ENCODE measurements around the gene ALG9.

Gene ALG9

DNA sequence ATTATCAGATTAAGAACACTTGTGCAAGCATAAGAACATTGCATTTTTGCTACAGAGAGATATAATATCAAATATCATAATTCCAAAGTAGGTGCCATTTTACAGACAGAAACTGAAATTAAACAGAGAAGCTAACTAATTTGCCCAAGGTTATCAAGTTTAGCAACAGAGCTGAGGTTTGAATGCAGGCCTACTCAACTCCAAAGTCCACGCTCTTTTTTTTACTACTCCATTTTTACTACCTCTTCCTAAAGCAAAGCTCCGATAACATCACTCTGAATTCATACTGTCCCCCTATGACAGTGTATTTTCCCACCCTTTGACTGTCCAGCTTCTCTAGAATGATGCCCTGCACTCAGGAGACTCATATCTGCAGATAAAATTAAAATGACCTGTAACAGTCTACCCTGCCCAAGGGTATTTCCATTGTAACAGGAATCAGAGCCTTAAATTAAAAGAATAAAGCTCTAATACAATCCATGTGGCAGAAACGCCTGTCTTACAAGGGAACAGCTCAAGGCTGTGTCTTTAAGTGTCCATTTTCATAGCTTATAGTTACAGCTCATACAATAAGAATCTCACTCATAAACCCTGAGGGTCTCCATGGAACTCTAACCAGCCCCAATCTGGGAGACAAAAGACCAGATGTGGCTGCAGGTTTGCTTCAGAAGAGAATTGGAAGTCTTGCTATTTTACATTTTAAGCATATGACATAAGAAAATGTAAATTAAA, 36.8 kb downstream of the ALG9 start:
- DNase-seq (ENCODE audit: low read depth) = no peak

DNA sequence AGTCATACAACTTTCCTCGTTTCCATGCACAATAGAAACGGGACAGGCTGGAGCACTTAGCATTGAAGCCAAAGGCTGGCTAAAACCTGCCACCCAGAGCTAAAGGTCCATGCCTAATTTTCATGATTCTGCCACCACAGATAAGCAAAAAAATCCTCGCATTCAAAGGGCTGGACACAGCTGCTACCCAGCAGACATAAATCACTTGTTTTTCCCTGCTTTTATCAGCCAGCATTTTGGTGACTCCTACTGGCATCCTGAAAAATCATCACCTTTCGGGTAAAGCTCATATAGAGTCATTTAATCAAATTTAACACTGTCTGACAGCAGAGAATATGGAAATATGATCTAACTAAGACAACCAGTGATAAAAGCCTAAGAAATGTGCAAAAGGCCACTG, 37.9 kb downstream of the ALG9 start:
- DNase-seq (ENCODE audit: low read depth) = no peak

DNA sequence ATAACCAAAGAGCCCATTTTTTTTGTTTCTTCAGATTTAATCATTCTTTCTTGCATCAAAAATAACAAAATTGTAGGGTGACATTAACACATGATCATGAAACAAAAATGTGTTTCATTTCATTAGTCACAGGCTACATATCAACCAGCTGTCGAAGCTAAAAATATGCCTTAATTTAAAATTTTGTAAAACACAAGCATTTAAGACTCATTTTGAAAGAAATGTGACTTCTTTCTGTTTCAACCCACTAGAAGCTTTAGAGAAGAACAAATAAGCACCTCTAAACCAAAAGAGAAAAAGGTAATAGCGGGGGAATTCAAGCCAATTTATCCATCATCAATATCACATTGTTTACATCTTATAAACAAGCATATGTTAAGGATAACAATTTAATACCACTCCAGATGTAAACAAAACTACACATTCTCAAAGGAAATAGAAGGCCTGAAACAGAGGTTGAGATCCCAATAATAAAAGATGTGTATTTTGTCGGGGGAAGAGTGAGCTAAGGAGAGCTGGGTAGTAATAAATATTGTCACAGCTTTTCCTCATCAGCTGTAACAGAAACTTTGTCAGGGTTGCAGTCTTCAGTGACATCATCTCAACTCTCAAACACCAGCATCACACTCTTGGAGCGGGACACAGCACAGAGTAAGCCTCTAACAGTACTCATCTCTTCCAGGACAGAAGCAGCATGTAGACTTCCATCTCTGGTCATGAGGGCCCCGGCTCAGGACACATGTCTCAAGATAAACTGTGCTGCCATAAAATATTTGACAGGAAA, 42.0 kb downstream of the ALG9 start:
- DNase-seq (ENCODE audit: low read depth) = no peak

DNA sequence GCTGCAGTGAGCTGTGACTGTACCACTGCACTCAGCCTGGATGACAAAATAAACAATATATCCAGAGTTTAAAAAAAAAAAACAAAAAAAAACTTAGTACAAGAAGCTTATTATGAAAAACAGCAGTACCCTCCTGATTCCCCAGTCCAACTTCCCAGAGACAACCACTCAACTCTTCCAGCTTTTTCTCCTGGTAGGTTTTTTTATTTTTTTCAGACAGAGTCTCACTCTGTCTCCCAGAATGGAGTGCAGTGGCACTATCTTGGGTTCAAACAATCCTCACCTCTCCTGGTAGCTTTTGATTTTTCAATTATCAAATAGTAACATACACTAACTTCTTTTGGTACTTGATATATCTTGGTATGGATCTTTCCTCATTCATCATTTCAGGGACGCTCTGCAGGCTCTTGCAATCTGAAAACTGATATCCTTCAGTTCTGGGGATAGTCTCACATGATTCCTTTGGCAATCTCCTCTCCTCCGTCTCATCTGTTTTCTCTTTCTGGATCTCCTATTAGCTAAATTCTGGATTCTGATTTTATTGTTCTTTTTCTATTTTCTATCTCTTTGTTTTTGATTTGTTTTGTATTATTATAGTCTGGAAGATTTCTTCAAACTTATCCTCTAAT, 44.9 kb downstream of the ALG9 start:
- DNase-seq (ENCODE audit: low read depth) = no peak

DNA sequence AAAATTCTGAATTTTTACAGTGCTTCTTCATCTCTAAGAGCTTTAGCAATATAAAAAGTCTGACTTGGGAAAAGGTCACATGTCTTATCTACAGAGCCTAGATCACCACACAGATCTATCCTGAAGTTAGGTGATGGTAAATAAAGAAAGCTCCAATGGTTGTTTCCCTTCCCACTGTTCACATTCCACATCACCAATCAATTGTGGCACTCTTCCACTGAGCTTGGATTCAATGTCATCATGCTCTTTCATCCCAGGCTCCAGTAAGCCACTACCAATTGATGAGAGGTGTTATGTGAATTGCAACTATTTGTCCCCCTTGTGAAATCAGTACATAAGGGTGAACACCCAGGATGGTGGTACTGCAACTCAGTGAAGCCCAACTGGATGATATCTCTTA, 47.8 kb downstream of the ALG9 start:
- no peak for DNase-seq (ENCODE audit: low read depth)

DNA sequence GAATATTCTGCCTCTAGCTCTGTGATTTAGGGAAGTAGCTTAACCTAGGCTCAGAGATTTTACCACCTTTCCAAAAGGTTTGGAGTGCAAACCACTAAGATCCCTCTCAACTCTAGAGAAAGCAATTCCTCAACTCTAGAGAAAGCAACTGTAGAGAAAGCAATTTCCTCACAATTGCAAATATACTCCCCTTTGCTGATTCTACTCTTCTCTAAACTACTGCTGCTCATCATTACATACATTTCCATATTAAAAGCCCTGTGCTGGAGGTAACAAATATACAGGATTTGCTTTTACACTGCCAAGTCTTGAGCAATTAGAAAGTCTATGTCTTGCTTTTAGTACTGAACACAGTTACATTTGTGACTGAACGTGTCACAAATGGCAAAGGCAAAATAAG, 48.2 kb downstream of the ALG9 start:
- DNase-seq (ENCODE audit: low read depth) = no peak

DNA sequence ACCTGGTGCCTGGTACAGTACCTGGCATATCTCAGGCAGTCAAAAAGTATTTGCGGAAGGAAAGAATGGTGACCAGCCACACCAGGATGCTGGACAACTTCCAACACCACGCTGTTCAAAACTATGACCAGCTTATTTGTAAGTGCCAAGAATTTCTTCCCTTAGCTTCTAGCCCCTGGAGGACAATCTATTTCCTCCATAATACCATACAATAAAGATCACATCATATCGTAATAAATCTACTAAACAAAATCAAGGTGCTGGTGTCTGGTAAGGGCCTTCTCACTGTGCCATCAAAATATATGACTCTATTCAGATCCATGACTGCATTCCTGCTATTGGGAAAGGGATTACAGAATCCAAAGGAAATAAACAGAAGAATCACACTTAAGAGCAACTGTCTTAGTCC, 51.5 kb downstream of the ALG9 start:
- DNase-seq (ENCODE audit: low read depth) = no peak

DNA sequence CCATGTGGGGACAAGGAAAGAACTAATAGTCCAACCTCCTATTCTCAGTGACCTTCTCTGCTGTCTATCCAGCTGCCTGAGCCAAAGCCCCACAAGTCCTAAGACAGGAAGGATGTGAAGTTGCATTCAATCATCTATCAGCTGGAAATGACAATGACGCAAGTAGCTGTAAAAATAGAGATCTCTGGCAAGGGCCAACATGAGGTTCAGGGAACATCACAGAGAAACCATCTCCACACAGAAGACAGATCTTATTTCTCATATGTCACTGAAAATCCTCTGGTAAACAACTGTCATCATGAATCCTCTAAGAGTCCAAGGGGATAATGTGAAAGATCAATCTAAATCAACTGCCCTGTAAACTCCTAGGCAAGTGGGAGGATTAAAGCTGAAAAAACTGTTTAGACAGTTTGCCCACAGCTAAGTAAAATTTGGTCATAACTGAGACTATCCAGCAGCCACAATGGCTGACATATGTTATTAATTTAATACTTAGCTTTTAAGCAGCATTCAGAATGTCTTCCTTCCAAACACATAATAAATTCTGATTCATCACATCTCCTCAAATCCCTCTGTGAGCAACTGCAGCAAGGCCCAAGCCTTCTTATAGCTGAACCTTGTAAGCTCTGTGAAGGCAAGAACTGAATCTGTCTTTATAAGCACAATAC, 52.1 kb downstream of the ALG9 start:
- no peak for DNase-seq (ENCODE audit: low read depth)

DNA sequence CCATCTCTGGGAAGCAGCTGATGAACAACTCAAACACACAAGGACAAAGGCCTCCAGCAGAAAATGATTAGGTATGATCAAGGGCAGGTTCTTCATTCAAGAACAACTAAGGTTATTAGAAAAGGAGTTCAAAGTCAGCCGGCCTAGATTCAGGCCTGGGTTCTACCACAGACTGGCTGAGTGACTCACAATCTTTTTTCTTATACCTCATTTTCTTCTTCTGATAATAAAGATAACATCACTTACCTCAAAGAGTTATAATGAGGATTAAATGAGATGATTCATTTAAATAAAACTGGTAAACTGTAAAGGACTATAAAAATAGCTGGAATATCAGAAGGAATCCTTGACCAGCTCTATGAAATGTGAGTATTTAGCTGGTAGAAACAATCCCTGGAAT, 55.9 kb downstream of the ALG9 start:
- no peak for DNase-seq (ENCODE audit: low read depth)

DNA sequence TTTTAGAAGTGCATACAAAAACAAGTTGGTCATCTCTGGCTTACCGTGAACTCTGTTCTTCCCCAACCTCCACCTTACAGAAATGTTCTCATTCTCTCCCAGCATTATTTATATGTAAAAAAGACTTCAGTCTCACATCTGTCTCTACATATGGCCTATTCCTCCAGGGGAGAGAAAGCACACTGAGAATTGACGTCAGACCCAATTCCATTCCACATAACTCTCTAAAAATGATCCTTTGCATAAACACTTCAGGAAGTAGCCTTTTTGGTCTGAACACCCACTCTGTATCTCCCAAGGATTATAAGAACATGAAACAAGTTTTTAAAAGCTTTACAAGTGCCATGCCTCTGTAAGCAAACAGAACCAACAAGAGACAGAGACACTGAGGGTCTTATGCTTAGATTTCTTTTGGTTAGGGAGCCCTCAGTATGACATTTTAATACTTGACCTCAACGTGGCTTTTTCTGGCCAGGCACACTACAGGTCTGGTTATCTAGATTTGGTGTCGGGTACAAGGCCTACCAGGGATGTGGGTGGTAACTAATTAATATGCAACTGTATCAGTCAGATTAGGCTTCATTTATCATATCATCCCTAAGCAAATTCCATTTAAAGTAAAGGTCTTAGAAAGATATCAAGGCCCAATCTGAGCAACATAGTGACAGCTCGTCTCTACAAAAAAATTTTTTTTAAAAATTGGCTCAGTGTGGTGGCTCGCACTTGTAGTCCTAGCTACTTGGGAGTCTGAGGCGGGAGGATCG, 56.6 kb downstream of the ALG9 start:
- DNase-seq (ENCODE audit: low read depth) = no peak

DNA sequence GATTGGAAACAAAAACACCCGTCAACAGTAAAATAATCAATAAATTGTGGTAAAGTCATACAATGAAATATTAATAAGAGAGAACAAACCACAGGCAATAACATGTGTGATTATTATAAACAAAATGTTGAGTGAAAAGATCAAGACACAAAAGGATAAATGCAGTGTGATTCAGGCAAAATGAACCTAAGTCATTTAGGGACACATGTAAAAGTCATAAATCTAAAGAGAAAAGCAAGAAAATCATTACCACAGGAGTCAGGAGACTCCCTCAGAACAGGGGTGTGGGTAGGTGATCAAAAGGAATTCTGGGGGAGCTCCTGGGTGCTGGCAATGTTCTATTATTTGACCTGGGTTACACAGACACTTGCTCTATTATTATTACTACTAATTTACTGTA, 57.3 kb downstream of the ALG9 start:
- no peak for DNase-seq (ENCODE audit: low read depth)

DNA sequence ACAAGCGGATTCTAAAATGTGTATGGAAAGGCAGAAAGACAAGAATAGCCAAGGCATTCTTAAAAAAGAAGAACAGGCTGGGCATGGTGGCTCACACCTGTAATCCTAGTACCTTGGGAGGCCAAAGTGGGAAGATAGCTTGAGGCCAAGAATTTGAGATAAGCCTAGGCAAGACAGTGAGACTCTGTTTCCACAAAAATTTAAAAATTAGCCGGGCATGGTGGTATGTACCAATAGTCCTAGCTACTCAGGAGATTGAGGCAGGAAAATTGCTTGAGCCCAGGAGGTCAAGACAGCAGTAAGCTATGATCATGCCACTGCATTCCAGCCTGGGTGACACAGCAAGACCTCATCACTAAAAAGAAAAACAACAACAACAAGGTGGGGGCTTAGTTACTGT, 59.2 kb downstream of the ALG9 start:
- no peak for DNase-seq (ENCODE audit: low read depth)

DNA sequence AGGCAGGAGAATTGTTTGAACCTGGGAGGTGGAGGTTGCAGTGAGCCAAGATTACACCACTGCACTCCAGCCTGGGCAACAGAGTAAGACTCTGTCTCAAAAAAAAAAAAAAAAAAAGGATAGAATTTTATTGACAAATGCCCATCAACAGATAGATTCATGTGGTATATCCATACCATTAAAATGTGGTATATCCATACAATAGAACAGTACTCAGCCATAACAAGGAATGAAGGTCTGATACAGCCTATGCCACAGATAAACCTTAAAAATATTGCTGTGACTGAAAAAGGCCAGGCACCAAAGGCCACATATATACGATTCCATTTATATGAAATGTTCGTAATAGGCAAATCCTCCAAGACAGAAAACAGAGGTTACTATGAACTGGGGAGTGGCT, 59.9 kb downstream of the ALG9 start:
- no peak for DNase-seq (ENCODE audit: low read depth)

DNA sequence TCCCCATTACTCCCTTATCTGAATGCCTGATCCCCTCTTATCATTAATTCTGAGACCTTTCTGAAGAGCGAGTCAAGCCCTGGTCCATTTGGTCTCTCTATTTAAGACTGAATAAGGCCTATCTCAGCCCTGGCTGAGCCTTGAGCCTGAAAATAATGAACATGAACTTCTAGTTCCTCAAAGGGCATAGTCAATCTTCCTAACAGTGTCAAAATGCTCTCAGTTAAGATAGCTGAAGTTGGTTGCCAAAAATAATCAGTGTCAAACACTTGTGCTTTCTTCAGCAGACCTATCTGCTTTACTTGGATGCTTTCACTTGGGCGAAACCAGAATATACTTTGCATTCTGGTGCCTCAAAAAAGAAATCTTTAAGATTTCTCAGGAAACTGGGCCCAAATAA, 62.5 kb downstream of the ALG9 start:
- no peak for DNase-seq (ENCODE audit: low read depth)

DNA sequence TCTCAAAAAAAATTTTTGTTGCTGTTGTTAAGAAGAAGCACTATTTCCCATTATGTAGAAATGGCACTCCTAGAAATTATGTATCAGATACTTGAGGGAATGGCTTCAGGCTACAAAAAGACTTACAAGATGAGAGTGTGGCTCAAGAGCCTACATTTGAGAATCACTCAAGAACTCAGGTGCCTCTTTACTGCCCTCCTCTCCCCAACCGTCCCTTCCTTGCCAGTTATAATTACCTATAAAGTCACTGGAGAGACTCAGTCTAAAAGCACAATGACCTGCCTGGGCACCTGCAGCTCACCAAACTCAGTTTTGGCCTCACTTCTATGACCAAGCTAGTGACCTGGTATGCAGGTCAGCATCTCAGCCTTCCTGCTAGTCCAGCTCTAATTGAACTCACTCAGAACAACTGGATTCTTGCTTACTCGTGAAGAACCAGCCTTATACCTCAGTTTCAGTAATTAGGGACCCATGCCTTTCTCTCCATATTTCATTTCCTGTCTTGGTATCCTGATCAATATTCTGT, 63.3 kb downstream of the ALG9 start:
- no peak for DNase-seq (ENCODE audit: low read depth)

DNA sequence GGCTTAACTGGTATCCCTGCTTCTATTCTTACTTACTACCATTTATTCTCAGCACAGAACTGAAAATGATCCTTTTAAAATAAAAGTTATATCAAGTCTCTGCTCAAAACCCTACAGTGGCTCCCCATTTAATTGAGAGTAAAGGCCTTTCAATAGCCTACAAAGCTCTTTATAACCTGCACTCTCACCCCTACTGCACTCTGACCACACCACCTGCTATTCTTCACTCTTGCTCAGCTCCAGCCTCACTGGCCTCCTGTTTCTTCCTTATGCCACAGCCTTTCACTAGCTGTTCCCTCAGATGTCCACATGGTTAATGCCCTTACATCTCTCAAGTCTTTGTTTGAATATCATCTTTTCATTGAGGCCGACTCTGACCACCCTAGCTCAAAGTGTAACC, 64.3 kb downstream of the ALG9 start:
- DNase-seq (ENCODE audit: low read depth) = no peak

DNA sequence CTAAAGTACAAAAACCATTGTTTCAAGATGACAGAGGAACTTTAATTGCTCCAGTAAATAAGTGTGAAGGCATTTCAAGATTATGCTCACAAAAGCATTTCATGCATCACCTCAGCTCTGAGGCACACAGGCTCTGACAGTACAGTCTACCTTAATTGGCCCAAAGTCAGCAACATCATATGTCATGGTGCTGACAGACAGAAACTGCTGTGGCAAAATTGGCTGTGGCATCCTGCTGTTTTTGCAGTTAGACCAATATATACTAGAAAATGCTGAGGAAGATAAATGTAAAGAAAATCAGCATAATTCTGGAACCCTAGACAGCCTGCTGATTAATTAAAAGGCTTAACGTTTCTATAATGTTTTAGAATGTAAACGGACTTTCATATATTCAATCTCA, 70.2 kb downstream of the ALG9 start:
- DNase-seq (ENCODE audit: low read depth) = no peak

DNA sequence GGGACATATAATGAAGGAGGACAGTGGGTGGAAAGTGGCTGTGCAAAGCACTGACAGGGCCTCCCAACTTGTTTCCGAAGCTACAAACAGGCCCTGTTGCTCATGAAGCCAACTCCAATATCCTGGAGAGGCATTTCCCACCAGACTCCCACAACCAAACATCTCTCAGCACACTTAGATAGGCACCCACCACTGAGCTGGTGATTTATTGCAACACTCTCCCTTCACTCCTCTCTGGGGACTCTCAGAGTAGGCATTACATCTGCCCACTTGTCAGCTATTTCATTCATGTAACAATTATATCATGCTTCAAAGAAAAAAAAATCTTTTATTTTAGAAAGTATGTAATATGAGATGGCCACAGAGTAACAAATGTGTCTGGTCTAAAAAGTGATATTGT, 73.1 kb downstream of the ALG9 start:
- DNase-seq (ENCODE audit: low read depth) = no peak

DNA sequence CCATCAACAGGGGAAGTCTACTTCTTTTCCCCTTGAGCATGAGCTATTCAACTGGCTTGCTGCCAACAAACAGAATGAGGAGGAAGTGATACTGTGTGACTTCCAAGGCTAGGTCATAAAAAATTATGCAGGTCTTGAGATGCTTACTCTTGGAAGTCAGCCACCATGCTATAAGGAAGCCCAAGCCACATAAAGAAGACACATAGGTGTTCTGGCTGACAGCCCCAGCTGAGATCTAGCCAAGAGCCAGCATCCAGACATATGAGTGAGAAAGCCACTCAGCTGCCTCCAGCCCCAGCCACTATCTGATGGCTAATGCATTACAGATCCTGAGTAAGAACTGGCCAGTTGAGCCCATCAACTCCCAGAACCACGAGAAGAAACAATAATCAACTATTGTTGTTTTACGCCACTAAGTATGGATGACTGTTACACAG, 74.2 kb downstream of the ALG9 start:
- DNase-seq (ENCODE audit: low read depth) = peak; percentile 60

DNA sequence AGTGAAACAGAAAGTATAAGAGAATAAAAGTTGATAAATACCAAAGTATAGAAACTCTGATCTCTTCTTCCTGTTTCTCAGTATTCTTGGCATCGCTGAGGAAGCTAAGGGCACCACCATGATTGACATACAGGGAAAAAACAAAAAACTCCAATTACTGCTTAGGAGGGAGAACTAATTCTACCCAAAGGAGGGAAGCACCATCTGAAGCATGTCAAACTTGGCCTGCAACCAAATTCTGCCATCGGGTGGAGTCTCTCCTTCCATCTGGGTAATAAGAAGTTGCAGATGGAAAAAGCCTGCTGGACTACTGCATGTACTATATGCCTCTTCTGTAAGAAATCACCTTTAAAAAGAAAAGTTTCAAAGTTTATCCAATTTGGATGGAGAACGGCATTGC, 74.7 kb downstream of the ALG9 start:
- DNase-seq (ENCODE audit: low read depth) = no peak

DNA sequence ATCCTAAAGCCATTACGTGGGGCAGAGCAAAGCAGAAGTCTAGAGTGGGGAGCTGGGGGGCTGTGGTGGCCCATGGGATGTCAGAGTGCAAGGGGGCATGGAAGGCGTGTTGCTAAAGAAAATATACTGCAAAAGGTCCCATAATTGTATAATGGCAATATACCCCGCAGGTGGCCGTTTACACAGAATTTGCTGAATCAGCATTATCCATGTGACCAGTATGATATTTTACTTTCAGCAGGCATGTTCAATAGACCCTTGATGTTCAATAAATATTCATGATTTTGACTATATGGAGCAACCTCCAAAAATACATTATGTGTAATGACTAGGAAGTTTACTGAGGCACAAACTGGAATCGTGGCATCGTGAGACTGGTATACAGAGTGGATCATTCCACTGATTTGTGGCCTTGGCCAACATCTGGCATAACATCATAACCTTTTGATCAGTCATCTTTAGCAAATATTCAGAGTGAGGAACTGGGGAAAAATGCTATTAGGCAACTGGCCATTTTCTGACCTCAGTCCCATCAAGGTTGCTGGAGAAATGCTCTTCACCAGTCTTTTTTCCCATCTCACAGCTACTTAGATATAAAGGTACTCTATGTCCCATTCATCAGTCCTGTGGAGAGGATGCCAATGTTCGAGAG, 75.9 kb downstream of the ALG9 start:
- DNase-seq (ENCODE audit: low read depth) = no peak
